DND-41 (cell line): ENCODE data around the gene NKX2-4.

ENCODE experiments used
- ATAC-seq: fragments of 200-7000 bp; cut with Tn5 transposase; 3 replicates; pipeline ENCODE4 v1.9.1; 2021; ENCODE audit warnings: low read depth; ENCODE audit not compliant: insufficient read depth
- DNase-seq: peaks from one replicate; pipeline ENCODE4 v3.0.0-alpha.2; 2020
- H2AFZ ChIP-seq: 2 replicates; pipeline ENCODE4 v1.6.0; 2012; ENCODE audit warnings: low read depth, low read length
- H3K27ac ChIP-seq: 2 replicates; pipeline ENCODE4 v1.5.1; 2012; ENCODE audit warnings: low read length, inconsistent platforms
- H3K27me3 ChIP-seq: fragments of 200-600 bp; sonication (generic); 2 replicates; pipeline ENCODE4 v1.6.0; 2012; ENCODE audit warnings: low read length, mild to moderate bottlenecking, inconsistent platforms; ENCODE audit not compliant: insufficient read depth, poor library complexity
- H3K36me3 ChIP-seq: 2 replicates; pipeline ENCODE4 v1.5.1; 2012; ENCODE audit warnings: low read length, inconsistent platforms; ENCODE audit not compliant: insufficient read depth
- H3K4me1 ChIP-seq: 2 replicates; pipeline ENCODE4 v1.5.1; 2012; ENCODE audit warnings: mild to moderate bottlenecking, low read length; ENCODE audit not compliant: insufficient read depth
- H3K4me2 ChIP-seq: 2 replicates; pipeline ENCODE4 v1.6.0; 2012; ENCODE audit warnings: mild to moderate bottlenecking, moderate library complexity, low read length, inconsistent platforms; ENCODE audit not compliant: insufficient read depth
- H3K4me3 ChIP-seq, 2 experiments: fragments of 200-600 bp in 1 of 2; shearing (Covaris generic) in 1 of 2; 2 replicates each; pipeline ENCODE4 v1.5.1; 2012 to 2016; ENCODE audit warnings: inconsistent platforms in 2 of 2, low read length in 2 of 2, mild to moderate bottlenecking in 2 of 2, low read depth in 1 of 2, moderate library complexity in 1 of 2
- H3K79me2 ChIP-seq: 2 replicates; pipeline ENCODE4 v1.6.0; 2012; ENCODE audit warnings: low read length, inconsistent platforms; ENCODE audit not compliant: insufficient read depth
- H3K9ac ChIP-seq: 2 replicates; pipeline ENCODE4 v1.6.0; 2012; ENCODE audit warnings: low read depth, mild to moderate bottlenecking, inconsistent platforms, low read length, moderate library complexity
- H3K9me3 ChIP-seq: 2 replicates; pipeline ENCODE4 v1.5.1; 2012; ENCODE audit warnings: low read length, moderate library complexity, mild to moderate bottlenecking, inconsistent platforms; ENCODE audit not compliant: insufficient read depth, severe bottlenecking
- H4K20me1 ChIP-seq: 2 replicates; pipeline ENCODE4 v1.6.0; 2012; ENCODE audit warnings: low read length; ENCODE audit not compliant: insufficient read depth
- CTCF ChIP-seq: IDR thresholded peaks from 2 replicates; pipeline ENCODE4 v1.5.1; 2012; ENCODE audit warnings: borderline replicate concordance, low read length, moderate library complexity, mild to moderate bottlenecking; ENCODE audit not compliant: poor library complexity, severe bottlenecking; ENCODE audit errors: extremely low read depth
- EZH2 ChIP-seq: IDR thresholded peaks from 3 replicates; pipeline ENCODE4 v1.6.1; 2012; ENCODE audit warnings: borderline replicate concordance, low read depth, mild to moderate bottlenecking, moderate library complexity, low read length, inconsistent platforms; ENCODE audit not compliant: severe bottlenecking

The NKX2-4 gene

GRCh38 chr20:21365771-21366170 lies 31.6 kb downstream of the NKX2-4 start:
- H3K9ac ChIP-seq: no peak overlapping the region
- peaks cover 10% of the 10 kb centered on the region; the same call in 1 of the 2 replicates for H4K20me1 ChIP-seq
- H2AFZ ChIP-seq: no peak overlapping the region
- H3K27ac ChIP-seq: no peak overlapping the region
- no peak for DNase-seq
- no peak for ATAC-seq
- H3K27me3 ChIP-seq: no peaks in the 10 kb centered on the region
- peaks cover 86% of the 10 kb centered on the region for H3K36me3 ChIP-seq
- H3K79me2 ChIP-seq: peaks cover 8% of the 10 kb centered on the region
- H3K9me3 ChIP-seq: no peaks in the 10 kb centered on the region
- no peak overlapping the region for H3K4me2 ChIP-seq
- no peak for TF ChIP-seq EZH2
- no peak for TF ChIP-seq CTCF
- H3K4me1 ChIP-seq: no peaks in the 10 kb centered on the region
- H3K4me3 ChIP-seq: no peak overlapping the region

GRCh38 chr20:21364413-21364812 lies 32.9 kb downstream of the NKX2-4 start:
- H3K4me1 ChIP-seq: no peaks in the 10 kb centered on the region

GRCh38 chr20:21361266-21361665 lies 36.1 kb downstream of the NKX2-4 start:
- Histone ChIP-seq H3K9me3 (no peaks in the 10 kb centered on the region), H3K4me2 (no peak overlapping the region), H3K27ac (no peak overlapping the region), H2AFZ (no peak overlapping the region), H3K27me3 (no peaks in the 10 kb centered on the region), H4K20me1 (peaks cover 10% of the 10 kb centered on the region; the same call in 1 of the 2 replicates), H3K9ac (no peak overlapping the region), H3K4me1 (no peaks in the 10 kb centered on the region), H3K79me2 (no peaks in the 10 kb centered on the region), H3K36me3 (peaks cover 88% of the 10 kb centered on the region), H3K4me3 (no peak overlapping the region)
- ATAC-seq (no peak), DNase-seq (no peak)
- TF ChIP-seq EZH2: no peak
- no peak for TF ChIP-seq CTCF

More at GRCh38 chr20:21364413-21364812, 32.9 kb downstream of the NKX2-4 start:
- ATAC-seq (0 out of 3 replicates have a peak, but pooled peaks have one; percentile 14), DNase-seq (no peak)
- Histone ChIP-seq H3K27ac (no peak overlapping the region), H2AFZ (no peak overlapping the region), H3K4me2 (no peak overlapping the region), H3K79me2 (peaks cover 3% of the 10 kb centered on the region; the same call in 1 of the 2 replicates), H3K36me3 (peaks cover 88% of the 10 kb centered on the region), H3K9ac (no peak overlapping the region), H3K4me3 (no peak overlapping the region), H3K27me3 (no peaks in the 10 kb centered on the region), H4K20me1 (peaks cover 10% of the 10 kb centered on the region; the same call in 1 of the 2 replicates), H3K9me3 (no peaks in the 10 kb centered on the region)
- TF ChIP-seq CTCF: no peak
- no peak for TF ChIP-seq EZH2

- TF ChIP-seq EZH2: no peak
- no peak for TF ChIP-seq CTCF
- ATAC-seq: no peak
- Histone ChIP-seq H3K36me3 (peaks cover 92% of the 10 kb centered on the region), H3K4me2 (no peak overlapping the region), H3K79me2 (no peaks in the 10 kb centered on the region), H3K27me3 (no peaks in the 10 kb centered on the region), H4K20me1 (peaks cover 10% of the 10 kb centered on the region; the same call in 1 of the 2 replicates), H2AFZ (no peak overlapping the region), H3K4me1 (no peaks in the 10 kb centered on the region), H3K9ac (no peak overlapping the region), H3K9me3 (no peaks in the 10 kb centered on the region), H3K4me3 (no peak overlapping the region), H3K27ac (no peak overlapping the region)
- DNase-seq: no peak
Measured at GRCh38 chr20:21360705-21361104, 36.6 kb downstream of the NKX2-4 start.
